HG03280 (cell line): Measurements from ENCODE around the gene MARK4.
"Not testable (repeated sequence)": the region's sequence is repeated elsewhere in the genome, so short reads cannot be mapped to it uniquely, and the experiment has no call there.

Experiments
- ATAC-seq: cut with Tn5 transposase; IDR thresholded peaks from one replicate; pipeline ENCODE4 v1.9.1; 2021; ENCODE audit warnings: mild to moderate bottlenecking, moderate library complexity; ENCODE audit not compliant: unreplicated experiment

The MARK4 gene

GRCh38 chr19:45304141-45304926 lies 53.3 kb downstream of the MARK4 start:
- ATAC-seq, result no peak

DNA sequence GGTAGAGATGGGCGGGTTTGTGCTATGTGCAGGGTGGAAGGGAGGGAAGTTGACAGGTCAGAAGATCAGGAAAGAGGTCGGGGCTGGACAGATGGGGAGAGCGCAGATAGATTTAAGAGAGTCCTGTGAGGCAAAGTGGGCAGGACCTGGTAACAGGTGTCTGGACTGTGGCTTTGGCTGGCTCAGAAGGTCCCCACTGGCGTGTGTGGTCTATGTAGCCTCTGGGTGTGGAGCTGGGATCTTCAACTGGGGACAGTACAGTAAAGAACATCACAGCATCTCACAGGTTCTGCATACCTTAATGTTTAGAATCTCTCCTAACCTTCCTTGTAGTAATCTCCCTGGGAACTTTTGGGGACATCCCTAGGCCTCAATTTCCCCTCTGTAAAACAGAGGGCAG lies 53.9 kb downstream of the MARK4 start:
- no peak for ATAC-seq

DNA sequence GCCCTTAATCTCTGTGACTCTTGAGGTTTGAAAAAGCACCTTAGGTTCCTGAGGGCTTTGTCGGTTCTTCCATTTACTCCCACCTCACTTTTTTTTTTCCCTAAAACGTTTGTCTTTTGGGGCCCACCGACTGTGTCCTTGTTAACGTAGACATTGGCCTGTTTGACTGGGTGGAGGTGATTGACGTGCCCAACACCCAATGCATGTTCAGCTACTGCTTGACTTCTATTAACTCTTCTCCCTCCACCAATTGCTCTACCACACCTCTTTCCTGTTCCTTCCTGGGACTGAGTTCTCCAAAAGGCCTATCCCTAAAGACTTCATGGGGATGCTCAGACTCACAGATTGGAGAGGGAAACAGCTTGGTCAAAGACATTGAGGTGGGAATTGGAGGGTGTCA lies 54.4 kb downstream of the MARK4 start:
- no peak for ATAC-seq

- no peak for ATAC-seq
These were observed 55.0 kb downstream of the MARK4 start for GRCh38 chr19:45306040-45306439.

DNA sequence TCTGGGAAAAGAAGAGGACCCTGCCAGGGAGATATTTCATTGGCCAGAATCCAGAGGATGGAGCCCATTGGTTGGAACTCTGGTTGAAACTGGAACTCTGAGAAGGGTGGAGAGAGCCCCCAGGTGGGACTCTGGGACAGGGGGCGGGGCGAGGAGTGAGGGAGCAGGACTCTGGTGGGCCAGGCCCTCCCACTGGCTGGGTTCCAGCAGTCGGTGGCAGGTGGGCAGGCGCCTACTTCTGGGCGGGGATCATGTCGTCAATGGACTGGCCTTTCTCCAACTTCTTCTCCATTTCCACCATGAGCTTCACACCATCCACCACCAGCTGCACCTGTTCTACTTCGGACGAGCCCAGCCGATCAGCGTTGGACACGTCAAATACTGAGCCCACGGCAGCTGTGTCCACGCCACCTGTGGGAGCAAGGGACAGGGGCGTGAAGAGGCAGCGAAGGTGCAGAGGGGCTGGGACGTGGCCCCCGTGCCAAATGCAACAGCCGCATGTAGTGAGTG lies 55.5 kb downstream of the MARK4 start:
- no peak for ATAC-seq

DNA sequence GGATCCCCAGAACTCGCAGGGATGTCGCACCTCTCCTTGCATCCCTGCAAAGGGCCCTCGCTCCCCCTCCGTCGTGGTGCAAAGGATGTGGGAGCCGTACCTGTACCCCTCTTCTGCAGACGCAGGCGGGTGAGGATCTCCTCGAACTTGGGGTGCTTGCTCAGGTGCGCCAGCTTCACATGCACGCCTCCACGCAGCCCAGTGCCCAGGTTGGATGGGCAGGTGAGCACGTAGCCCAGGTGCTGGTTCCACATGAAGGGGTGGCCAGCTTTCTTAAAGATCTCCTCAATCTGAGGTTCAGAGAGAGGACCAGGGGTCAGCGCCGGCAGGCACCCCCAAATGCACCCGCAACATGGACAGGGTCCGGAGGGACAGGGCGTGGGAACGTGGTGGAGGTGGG lies 56.3 kb downstream of the MARK4 start:
- no peak for ATAC-seq

GRCh38 chr19:45309322-45309721 lies 58.3 kb downstream of the MARK4 start:
- not testable (repeated sequence) for ATAC-seq

DNA sequence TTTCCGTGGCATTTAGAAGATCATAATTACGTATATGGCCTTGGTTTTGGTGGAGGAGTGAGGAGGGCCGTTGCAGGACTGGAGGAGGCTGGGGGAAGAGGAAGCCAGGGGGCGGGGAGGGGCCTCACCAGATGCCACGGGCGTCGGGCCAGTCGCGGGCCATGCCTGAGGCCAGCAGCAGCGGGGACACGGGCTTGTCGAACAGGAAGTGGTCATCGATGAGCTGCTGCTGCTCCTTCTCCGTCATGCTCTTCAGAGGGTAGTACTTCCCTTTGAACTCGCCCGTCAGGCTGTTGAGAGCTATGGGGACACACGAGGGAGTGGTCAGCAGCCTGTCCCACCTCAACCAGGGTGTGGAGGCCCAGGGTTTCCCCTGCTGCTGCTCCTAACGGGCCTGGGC lies 60.5 kb downstream of the MARK4 start:
- ATAC-seq, result no peak

GRCh38 chr19:45312285-45312684 lies 61.2 kb downstream of the MARK4 start:
- ATAC-seq, result not testable (repeated sequence)

DNA sequence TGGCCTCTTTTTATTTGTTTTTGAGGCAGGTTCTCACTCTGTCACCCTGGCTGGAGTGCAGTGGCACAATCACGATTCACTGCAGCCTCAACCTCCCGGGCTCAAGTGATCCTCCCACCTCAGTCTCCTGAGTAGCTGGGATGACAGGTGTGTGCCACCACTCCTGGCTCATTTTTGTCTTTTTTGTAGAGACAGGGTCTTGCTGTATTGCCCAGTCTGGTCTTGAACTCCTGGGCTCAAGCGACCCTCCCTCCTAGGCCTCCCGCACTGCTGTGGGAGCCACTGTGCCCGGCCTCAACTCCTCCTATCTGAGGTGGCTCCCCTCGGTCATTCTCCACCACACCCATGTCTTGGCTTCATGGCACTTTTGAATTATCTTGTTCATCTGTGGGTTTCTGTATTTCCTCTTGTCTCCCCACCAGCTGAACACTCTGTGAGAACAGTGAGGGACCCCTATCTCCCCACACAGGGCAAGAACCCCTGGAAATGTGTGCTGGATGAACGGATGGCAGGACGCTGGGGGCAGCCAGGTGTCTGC lies 63.7 kb downstream of the MARK4 start:
- ATAC-seq, result no peak

GRCh38 chr19:45315304-45315703 lies 64.2 kb downstream of the MARK4 start:
- no peak for ATAC-seq

DNA sequence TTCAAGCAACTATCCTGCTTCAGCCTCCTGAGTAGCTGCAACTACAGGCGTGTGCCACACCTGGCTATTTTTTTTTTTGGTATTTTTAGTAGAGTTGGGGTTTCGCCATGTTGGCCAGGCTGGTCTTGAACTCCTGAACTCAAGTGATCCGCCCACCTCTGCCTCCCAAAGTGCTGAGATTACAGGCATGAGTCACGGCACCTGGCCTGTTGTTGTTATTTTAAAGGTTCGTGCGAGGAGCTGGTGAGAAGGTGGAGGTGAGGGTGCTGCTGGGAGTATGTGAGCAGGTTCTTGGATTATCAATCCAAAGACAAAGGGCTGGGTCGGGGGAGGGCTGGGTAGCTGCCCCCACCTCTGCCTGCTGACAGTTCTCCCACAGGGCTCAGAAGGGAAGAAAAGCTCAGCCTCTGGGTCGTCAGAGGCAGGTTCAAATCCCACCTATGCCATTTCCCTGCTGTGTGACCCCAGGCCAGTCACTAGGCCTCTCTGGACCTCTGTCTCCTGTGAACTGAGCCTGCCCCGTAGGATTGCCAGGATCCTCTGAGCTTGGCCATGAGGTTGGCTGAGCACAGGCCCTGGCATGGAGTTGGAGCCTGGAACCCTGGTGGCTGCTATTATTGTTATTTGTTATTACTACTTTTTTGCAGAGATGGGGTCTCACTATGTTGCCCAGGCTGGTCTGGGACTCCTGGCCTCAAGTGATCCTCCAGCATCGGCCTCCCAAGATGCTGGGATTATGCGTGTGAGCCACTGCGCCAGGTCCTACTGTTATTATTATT lies 70.1 kb downstream of the MARK4 start:
- ATAC-seq, result no peak

DNA sequence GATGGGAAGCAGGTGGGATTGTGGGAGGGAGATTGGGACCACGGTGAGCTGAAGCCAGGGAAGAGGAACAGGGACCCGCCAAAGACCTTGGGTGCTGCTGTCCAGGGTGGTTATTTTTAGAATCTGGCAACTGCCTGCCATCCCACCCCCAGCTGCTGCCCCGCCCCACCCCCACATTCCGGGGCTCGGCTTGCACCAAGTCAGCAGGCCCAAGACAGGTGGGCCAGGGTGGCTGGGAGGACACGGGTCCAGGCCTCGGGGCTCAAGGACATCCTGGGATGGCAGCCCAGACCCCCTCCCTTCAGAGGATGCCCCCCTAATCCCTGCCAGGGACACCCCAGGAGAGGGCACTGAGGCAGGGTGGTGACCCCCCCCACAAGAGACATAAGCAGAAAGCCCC lies 70.8 kb downstream of the MARK4 start:
- no peak for ATAC-seq

GRCh38 chr19:45322311-45322710 lies 71.2 kb downstream of the MARK4 start:
- no peak for ATAC-seq

GRCh38 chr19:45322744-45323281 lies 71.7 kb downstream of the MARK4 start, which contains the start of gene CKM:
CKM (minus strand) TSS chr19:45322875; CDS start chr19:45319713, 3,162 bp downstream.
- no peak for ATAC-seq

- no peak for ATAC-seq
These were observed 72.6 kb downstream of the MARK4 start for GRCh38 chr19:45323671-45324081.

- no peak for ATAC-seq
These were observed 73.4 kb downstream of the MARK4 start for GRCh38 chr19:45324349-45324907.

GRCh38 chr19:45327404-45328143 lies 76.5 kb downstream of the MARK4 start:
- no peak for ATAC-seq

GRCh38 chr19:45331411-45331810 lies 80.3 kb downstream of the MARK4 start:
- ATAC-seq, result no peak

DNA sequence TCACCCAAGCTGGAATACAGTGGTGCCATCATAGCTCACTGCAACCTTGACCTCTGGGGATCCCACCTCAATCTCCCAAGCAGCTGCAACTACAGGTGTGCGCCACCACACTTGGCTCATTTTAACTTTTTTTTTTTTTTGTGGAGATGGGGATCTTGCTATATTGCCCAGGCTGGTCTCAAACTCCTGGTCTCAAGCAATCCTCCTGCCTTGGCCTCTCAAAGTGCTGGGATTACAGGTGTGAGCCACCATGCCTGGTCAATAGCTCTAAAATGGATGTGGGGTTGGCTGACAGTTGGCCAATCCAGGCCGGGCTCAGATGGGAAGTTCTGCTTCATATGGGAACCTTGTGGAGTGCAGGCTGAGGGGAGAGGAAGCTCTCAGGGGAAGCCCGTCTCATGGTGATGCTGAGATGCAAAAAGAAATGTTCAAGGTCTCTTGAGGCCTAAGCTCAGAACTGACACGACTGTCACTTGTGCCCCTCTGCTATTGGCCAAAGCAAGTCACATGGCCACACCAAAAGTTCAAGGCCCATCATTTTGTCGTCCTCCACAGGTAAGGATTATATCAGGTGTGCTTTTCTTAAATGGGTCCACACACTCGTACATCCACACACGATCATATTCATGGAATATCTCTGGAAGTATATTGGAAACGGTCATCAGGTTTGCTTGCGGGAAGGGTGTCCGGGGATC lies 82.7 kb downstream of the MARK4 start:
- no peak for ATAC-seq
